WTC11 (cell line): ENCODE data around the gene PTPN5. TPM values are rescaled to one million over a fixed set of nuclear protein-coding genes. Genes with fewer than 3 reads are reported as not detected.

Source experiments
- ATAC-seq: fragments of 200-7000 bp; cut with Tn5 transposase; 2 replicates; pipeline ENCODE4 v1.10.0; 2021; ENCODE audit warnings: mild to moderate bottlenecking, moderate library complexity
- CTCF ChIA-PET: fragments of 300-600 bp; sonication (Branson Sonifier 250); formaldehyde crosslinking; loops from one replicate; lab custom pipeline; 2021; ENCODE audit warnings: antibody characterized with exemption; lab: Charles Lee
- POLR2A ChIA-PET: fragments of 350-600 bp; sonication (Branson Sonifier 250); formaldehyde crosslinking; loops from one replicate; lab custom pipeline; 2021; ENCODE audit warnings: antibody characterized with exemption; lab: Charles Lee
- DNase-seq: peaks from one replicate; pipeline ENCODE4 v3.0.0; 2021; ENCODE audit warnings: low spot score
- H3K27ac Mint-ChIP-seq: 2 replicates; pipeline ENCODE4 v1.8.0; 2021; ENCODE audit warnings: mixed read lengths
- H3K27me3 Mint-ChIP-seq: 2 replicates; pipeline ENCODE4 v1.8.0; 2021; ENCODE audit warnings: low read depth, mild to moderate bottlenecking, moderate library complexity, mixed read lengths
- H3K36me3 Mint-ChIP-seq: 2 replicates; pipeline ENCODE4 v1.8.0; 2021; ENCODE audit warnings: mixed read lengths
- H3K4me1 Mint-ChIP-seq: 2 replicates; pipeline ENCODE4 v1.8.0; 2022; ENCODE audit warnings: mixed read lengths
- H3K4me3 Mint-ChIP-seq: 2 replicates; pipeline ENCODE4 v1.8.0; 2021; ENCODE audit warnings: mild to moderate bottlenecking, moderate library complexity, mixed read lengths
- H3K9me3 Mint-ChIP-seq: 2 replicates; pipeline ENCODE4 v1.8.0; 2021; ENCODE audit warnings: mixed read lengths
- GABPB1 ChIP-seq: sonication (generic); formaldehyde crosslinking; IDR thresholded peaks from 2 replicates; pipeline ENCODE4 v1.8.1; 2023; ENCODE audit warnings: mild to moderate bottlenecking, missing genetic modification reagents
- NR2C2 ChIP-seq: sonication (generic); formaldehyde crosslinking; IDR thresholded peaks from 2 replicates; pipeline ENCODE4 v1.8.0; 2022; ENCODE audit warnings: mild to moderate bottlenecking, missing genetic modification reagents
- SP1 ChIP-seq: sonication (generic); formaldehyde crosslinking; conservative IDR thresholded peaks from 2 replicates; pipeline ENCODE4 v1.8.1; 2022; ENCODE audit warnings: missing genetic modification reagents
- ZBTB21 ChIP-seq: sonication (generic); formaldehyde crosslinking; IDR thresholded peaks from 2 replicates; pipeline ENCODE4 v1.8.1; 2023; ENCODE audit warnings: mild to moderate bottlenecking, missing genetic modification reagents, borderline replicate concordance
- ZNF138 ChIP-seq: sonication (generic); formaldehyde crosslinking; conservative IDR thresholded peaks from 2 replicates; pipeline ENCODE4 v1.8.1; 2022; ENCODE audit warnings: mild to moderate bottlenecking, moderate library complexity, missing genetic modification reagents
- total RNA-seq: library from RNA; stranded (reverse); gene quantifications from 3 replicates; pipeline ENCODE4 v1.2.3, GENCODE V29; 2021
- TF ChIP-seq, protein P1 (sequence below): sonication (generic); formaldehyde crosslinking; IDR thresholded peaks from 2 replicates; pipeline ENCODE4 v1.8.0; 2022; ENCODE audit warnings: mild to moderate bottlenecking, missing genetic modification reagents
- TF ChIP-seq, protein P2 (sequence below): sonication (generic); formaldehyde crosslinking; IDR thresholded peaks from 2 replicates; pipeline ENCODE4 v1.8.0; 2022; ENCODE audit warnings: mild to moderate bottlenecking, missing genetic modification reagents
- TF ChIP-seq, protein P3 (sequence below): fragments of 200-600 bp; IDR thresholded peaks from 2 replicates; pipeline ENCODE4 v1.8.0; 2022; ENCODE audit warnings: antibody characterized with exemption
- TF ChIP-seq, protein P4 (sequence below): sonication (generic); formaldehyde crosslinking; IDR thresholded peaks from 2 replicates; pipeline ENCODE4 v1.8.0; 2023; ENCODE audit warnings: missing genetic modification reagents, mild to moderate bottlenecking, borderline replicate concordance
- TF ChIP-seq, protein P5 (sequence below): fragments of 250-450 bp; sonication (Bioruptor Pico); IDR thresholded peaks from 2 replicates; pipeline ENCODE4 v1.9.0; 2021; ENCODE audit warnings: mild to moderate bottlenecking
- TF ChIP-seq, protein P6 (sequence below): fragments of 250-450 bp; sonication (Bioruptor Pico); IDR thresholded peaks from 2 replicates; pipeline ENCODE4 v2.1.2; 2022; ENCODE audit warnings: mild to moderate bottlenecking, moderate library complexity

The PTPN5 gene
- total RNA-seq, 1 experiment from 2014 or later, result 4.5 TPM

DNA sequence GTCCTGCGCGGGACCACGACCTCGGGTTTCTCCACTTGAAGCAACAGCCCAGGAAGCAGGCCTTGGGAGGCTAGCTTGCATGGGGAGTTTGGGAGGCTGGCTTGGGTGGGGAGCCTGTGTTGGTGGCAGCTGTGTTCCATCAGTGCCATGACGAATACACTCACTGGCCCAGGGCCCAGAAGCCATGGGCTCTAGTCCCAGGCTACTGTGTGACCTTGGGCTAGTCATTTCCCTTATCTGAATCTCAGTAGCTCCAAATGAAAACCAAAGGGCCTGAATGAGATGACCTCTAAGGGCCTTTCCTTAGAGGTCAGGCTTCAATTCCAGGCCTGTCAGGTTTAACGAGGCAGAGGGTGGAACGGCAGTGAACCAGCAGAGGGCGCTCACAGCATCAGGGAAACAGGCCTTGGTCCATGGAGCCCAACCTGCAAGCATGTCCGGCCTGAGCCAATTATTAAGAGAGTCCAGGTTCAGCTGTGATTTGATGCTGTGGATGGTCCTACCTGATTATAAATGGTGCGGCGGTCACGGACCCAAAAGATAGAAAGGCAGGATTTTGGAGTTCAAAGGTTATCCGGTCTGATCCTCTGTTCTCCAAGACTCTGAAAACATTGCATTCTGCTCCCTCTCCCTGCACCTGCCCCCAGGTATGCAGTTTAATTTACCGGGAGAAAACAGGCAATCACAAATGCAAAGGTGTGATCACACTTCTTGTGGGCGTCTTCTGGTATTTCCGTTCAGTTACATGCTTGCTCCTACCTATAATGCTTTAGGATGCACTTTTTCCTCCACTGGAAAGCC is 15.9 kb downstream of the PTPN5 start:
- H3K4me3 Mint-ChIP-seq, result no peak overlapping the region
- peak; percentile 93 for DNase-seq
- ChIA-PET CTCF (interaction anchor here (0.6 to 3.7 kb wide), 25 partner anchors 8 to 329 kb away, joined by 3 to 52 read pairs (median 4); no protein-coding TSS in a partner anchor), POLR2A (no interaction called here)
- H3K36me3 Mint-ChIP-seq, result no peaks in the 10 kb centered on the region
- H3K4me1 Mint-ChIP-seq, result peaks cover 41% of the 10 kb centered on the region
- H3K9me3 Mint-ChIP-seq, result no peaks in the 10 kb centered on the region
- ATAC-seq, result peak; percentile 86
- TF ChIP-seq, protein P1, sequence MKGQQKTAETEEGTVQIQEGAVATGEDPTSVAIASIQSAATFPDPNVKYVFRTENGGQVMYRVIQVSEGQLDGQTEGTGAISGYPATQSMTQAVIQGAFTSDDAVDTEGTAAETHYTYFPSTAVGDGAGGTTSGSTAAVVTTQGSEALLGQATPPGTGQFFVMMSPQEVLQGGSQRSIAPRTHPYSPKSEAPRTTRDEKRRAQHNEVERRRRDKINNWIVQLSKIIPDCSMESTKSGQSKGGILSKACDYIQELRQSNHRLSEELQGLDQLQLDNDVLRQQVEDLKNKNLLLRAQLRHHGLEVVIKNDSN (CRISPR knock-in tag), result no peak
- TF ChIP-seq, protein P2, sequence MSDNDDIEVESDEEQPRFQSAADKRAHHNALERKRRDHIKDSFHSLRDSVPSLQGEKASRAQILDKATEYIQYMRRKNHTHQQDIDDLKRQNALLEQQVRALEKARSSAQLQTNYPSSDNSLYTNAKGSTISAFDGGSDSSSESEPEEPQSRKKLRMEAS (CRISPR knock-in tag), result no peak
- TF ChIP-seq, protein P3, sequence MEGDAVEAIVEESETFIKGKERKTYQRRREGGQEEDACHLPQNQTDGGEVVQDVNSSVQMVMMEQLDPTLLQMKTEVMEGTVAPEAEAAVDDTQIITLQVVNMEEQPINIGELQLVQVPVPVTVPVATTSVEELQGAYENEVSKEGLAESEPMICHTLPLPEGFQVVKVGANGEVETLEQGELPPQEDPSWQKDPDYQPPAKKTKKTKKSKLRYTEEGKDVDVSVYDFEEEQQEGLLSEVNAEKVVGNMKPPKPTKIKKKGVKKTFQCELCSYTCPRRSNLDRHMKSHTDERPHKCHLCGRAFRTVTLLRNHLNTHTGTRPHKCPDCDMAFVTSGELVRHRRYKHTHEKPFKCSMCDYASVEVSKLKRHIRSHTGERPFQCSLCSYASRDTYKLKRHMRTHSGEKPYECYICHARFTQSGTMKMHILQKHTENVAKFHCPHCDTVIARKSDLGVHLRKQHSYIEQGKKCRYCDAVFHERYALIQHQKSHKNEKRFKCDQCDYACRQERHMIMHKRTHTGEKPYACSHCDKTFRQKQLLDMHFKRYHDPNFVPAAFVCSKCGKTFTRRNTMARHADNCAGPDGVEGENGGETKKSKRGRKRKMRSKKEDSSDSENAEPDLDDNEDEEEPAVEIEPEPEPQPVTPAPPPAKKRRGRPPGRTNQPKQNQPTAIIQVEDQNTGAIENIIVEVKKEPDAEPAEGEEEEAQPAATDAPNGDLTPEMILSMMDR, result peak; percentile 85
- H3K27ac Mint-ChIP-seq, result no peak overlapping the region
- peaks cover under 1% of the 10 kb centered on the region for H3K27me3 Mint-ChIP-seq

DNA sequence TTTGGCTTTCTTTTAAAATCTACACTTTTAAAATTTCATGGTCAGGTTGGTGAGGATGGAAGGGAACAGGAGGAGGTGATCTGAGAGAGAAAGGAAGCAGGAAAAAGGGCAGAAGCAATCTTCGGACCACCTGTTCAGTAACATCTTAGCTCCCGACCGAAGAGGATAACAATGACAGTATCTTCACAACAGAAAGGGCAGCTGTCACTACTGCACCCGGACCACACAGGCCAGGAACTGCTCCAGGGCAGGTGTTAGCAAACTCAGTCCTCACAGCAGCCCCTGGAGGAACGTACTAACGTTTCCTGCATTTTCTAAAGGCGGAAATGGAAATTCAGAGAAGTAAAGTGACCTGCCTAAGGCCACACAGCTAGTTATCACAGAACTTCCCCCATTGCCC is 16.8 kb downstream of the PTPN5 start:
- H3K4me1 Mint-ChIP-seq, result peaks cover 41% of the 10 kb centered on the region
- ChIA-PET CTCF (interaction anchor here (0.6 to 3.7 kb wide), 17 partner anchors 9 to 279 kb away, joined by 3 to 52 read pairs (median 4); no protein-coding TSS in a partner anchor), POLR2A (no interaction called here)
- H3K27me3 Mint-ChIP-seq, result peaks cover 2% of the 10 kb centered on the region
- DNase-seq (no peak), ATAC-seq (no peak)
- no peaks in the 10 kb centered on the region for H3K36me3 Mint-ChIP-seq
- H3K4me3 Mint-ChIP-seq, result no peak overlapping the region
- no peaks in the 10 kb centered on the region for H3K9me3 Mint-ChIP-seq
- no peak overlapping the region for H3K27ac Mint-ChIP-seq
- TF ChIP-seq, protein P4, sequence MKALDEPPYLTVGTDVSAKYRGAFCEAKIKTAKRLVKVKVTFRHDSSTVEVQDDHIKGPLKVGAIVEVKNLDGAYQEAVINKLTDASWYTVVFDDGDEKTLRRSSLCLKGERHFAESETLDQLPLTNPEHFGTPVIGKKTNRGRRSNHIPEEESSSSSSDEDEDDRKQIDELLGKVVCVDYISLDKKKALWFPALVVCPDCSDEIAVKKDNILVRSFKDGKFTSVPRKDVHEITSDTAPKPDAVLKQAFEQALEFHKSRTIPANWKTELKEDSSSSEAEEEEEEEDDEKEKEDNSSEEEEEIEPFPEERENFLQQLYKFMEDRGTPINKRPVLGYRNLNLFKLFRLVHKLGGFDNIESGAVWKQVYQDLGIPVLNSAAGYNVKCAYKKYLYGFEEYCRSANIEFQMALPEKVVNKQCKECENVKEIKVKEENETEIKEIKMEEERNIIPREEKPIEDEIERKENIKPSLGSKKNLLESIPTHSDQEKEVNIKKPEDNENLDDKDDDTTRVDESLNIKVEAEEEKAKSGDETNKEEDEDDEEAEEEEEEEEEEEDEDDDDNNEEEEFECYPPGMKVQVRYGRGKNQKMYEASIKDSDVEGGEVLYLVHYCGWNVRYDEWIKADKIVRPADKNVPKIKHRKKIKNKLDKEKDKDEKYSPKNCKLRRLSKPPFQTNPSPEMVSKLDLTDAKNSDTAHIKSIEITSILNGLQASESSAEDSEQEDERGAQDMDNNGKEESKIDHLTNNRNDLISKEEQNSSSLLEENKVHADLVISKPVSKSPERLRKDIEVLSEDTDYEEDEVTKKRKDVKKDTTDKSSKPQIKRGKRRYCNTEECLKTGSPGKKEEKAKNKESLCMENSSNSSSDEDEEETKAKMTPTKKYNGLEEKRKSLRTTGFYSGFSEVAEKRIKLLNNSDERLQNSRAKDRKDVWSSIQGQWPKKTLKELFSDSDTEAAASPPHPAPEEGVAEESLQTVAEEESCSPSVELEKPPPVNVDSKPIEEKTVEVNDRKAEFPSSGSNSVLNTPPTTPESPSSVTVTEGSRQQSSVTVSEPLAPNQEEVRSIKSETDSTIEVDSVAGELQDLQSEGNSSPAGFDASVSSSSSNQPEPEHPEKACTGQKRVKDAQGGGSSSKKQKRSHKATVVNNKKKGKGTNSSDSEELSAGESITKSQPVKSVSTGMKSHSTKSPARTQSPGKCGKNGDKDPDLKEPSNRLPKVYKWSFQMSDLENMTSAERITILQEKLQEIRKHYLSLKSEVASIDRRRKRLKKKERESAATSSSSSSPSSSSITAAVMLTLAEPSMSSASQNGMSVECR (CRISPR knock-in tag), result no peak
- TF ChIP-seq NR2C2 (CRISPR knock-in tag) (no peak), SP1 (CRISPR knock-in tag) (no peak), ZNF138 (CRISPR knock-in tag) (no peak), GABPB1 (CRISPR knock-in tag) (no peak), ZBTB21 (no peak)
- TF ChIP-seq, protein P5, sequence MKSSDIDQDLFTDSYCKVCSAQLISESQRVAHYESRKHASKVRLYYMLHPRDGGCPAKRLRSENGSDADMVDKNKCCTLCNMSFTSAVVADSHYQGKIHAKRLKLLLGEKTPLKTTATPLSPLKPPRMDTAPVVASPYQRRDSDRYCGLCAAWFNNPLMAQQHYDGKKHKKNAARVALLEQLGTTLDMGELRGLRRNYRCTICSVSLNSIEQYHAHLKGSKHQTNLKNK (CRISPR knock-in tag), result no peak
- TF ChIP-seq, protein P6, sequence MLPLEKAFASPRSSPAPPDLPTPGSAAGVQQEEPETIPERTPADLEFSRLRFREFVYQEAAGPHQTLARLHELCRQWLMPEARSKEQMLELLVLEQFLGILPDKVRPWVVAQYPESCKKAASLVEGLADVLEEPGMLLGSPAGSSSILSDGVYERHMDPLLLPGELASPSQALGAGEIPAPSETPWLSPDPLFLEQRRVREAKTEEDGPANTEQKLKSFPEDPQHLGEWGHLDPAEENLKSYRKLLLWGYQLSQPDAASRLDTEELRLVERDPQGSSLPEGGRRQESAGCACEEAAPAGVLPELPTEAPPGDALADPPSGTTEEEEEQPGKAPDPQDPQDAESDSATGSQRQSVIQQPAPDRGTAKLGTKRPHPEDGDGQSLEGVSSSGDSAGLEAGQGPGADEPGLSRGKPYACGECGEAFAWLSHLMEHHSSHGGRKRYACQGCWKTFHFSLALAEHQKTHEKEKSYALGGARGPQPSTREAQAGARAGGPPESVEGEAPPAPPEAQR (CRISPR knock-in tag), result no peak
